Liver (tissue), 9 donors: ENCODE data around the gene PTPN14. TPM values are rescaled to one million over a fixed set of nuclear protein-coding genes. Genes with fewer than 3 reads are reported as not detected.

ENCODE experiments used
- DNase-seq: peaks from one replicate; pipeline ENCODE4 v3.0.0-alpha.2; 2017; ENCODE audit warnings: low spot score
- H3K27ac ChIP-seq, 2 donors: one replicate each; pipeline ENCODE4 v1.7.0; 2013; ENCODE audit warnings: inconsistent platforms in 2 of 2, low read length in 2 of 2, control low read depth in 1 of 2, low read depth in 1 of 2, mild to moderate bottlenecking in 1 of 2
- H3K27me3 ChIP-seq, 4 donors: one replicate each; pipeline versions ENCODE4 v1.6.1 to v1.7.0; 2013; ENCODE audit warnings: low read length in 3 of 4, inconsistent platforms in 1 of 4, mild to moderate bottlenecking in 1 of 4, moderate library complexity in 1 of 4; ENCODE audit not compliant: control insufficient read depth in 4 of 4, insufficient read depth in 4 of 4
- H3K36me3 ChIP-seq, 4 donors: one replicate each; pipeline versions ENCODE4 v1.6.1 to v1.7.0; 2013; ENCODE audit warnings: low read length in 3 of 4, mild to moderate bottlenecking in 3 of 4, low read depth in 1 of 4, moderate library complexity in 1 of 4; ENCODE audit not compliant: control insufficient read depth in 4 of 4, insufficient read depth in 3 of 4
- H3K4me1 ChIP-seq, 4 donors: one replicate each; pipeline versions ENCODE4 v1.6.1 to v1.7.0; 2013; ENCODE audit warnings: low read length in 3 of 4, mild to moderate bottlenecking in 3 of 4, moderate library complexity in 1 of 4; ENCODE audit not compliant: control insufficient read depth in 4 of 4, insufficient read depth in 4 of 4
- H3K4me3 ChIP-seq, 3 donors: one replicate each; pipeline versions ENCODE4 v1.6.1 to v1.7.0; 2013; ENCODE audit warnings: low read length in 3 of 3, control low read depth in 1 of 3, low read depth in 1 of 3, mild to moderate bottlenecking in 1 of 3
- H3K9ac ChIP-seq, 2 donors: one replicate each; pipeline ENCODE4 v1.7.0; 2013; ENCODE audit warnings: low read length in 2 of 2, mild to moderate bottlenecking in 2 of 2, moderate library complexity in 2 of 2, control low read depth in 1 of 2, low read depth in 1 of 2
- H3K9me3 ChIP-seq, 4 donors: one replicate each; pipeline versions ENCODE4 v1.6.1 to v1.7.0; 2013; ENCODE audit warnings: low read length in 3 of 4; ENCODE audit not compliant: control insufficient read depth in 4 of 4
- FOXA1 ChIP-seq: IDR thresholded peaks from 2 replicates; pipeline ENCODE4 v1.6.1; 2016; ENCODE audit warnings: antibody characterized with exemption
- FOXA2 ChIP-seq: IDR thresholded peaks from 2 replicates; pipeline ENCODE4 v1.6.1; 2016; ENCODE audit warnings: antibody characterized with exemption
- HNF4A ChIP-seq, 2 donors: conservative IDR thresholded peaks; 2 replicates each; pipeline ENCODE4 v1.6.1; 2016; ENCODE audit warnings: antibody characterized with exemption in 2 of 2, mild to moderate bottlenecking in 2 of 2
- MAX ChIP-seq: IDR thresholded peaks from 2 replicates; pipeline ENCODE4 v1.6.1; 2016; ENCODE audit warnings: antibody characterized with exemption
- SP1 ChIP-seq: IDR thresholded peaks from 2 replicates; pipeline ENCODE4 v1.6.1; 2018; ENCODE audit warnings: antibody characterized with exemption, mild to moderate bottlenecking
- WGBS: extraction: QIAGEN DNeasy Blood & Tissue Kit; methylation state at CpG from one replicate; pipeline ENCODE4 v1.1.7; 2013; 5-methylcytosine and 5-hydroxymethylcytosine counted together
- polyA plus RNA-seq, 2 donors: library from polyadenylated mRNA; stranded (reverse) in 1 of 2; unstranded in 1 of 2; fragments of 200-250 nt in 1 of 2; fragments of >200 nt in 1 of 2; fragmentation: Nextera tagmentation in 1 of 2; extraction: Ambion mirVana in 1 of 2; gene quantifications; one replicate each; pipeline versions ENCODE4 v1.2.1 to v1.2.3, GENCODE V29; 2013 to 2015
- total RNA-seq, 2 donors: library from RNA; depleted of rRNA; stranded (reverse); fragments of >200 nt; gene quantifications; one replicate each; pipeline ENCODE4 v1.2.3, GENCODE V29; 2014
- donor health status: healthy.
- donor health status: healthy.
- donor health status: healthy.
- donor health status: healthy.
- donor health status: healthy.

The PTPN14 gene
- total and polyA plus RNA-seq, 4 donors = 0.54 to 3.2 (median 1.5) TPM

GRCh38 chr1:214301526-214301925, 249.9 kb downstream of the PTPN14 start:
- H3K27ac ChIP-seq = no peak overlapping the region
- TF ChIP-seq MAX (no peak), FOXA1 (no peak), FOXA2 (no peak)
- no peak for DNase-seq

GRCh38 chr1:214300149-214300780, 251.1 kb downstream of the PTPN14 start:
- Histone ChIP-seq H3K27ac (no peak overlapping the region), H3K36me3 (no peaks in the 10 kb centered on the region), H3K27me3 (no peaks in the 10 kb centered on the region), H3K9me3 (no peaks in the 10 kb centered on the region), H3K9ac (no peak overlapping the region), H3K4me3 (no peak overlapping the region), H3K4me1 (no peaks in the 10 kb centered on the region)
- DNase-seq = no peak
- 97% methylated on average over 9 of the region's 9 CpGs for WGBS
- TF ChIP-seq FOXA1 (no peak), SP1 (no peak), HNF4A (conservative IDR thresholded peaks at IDR 0.05) (no peak)

More at GRCh38 chr1:214301526-214301925, 249.9 kb downstream of the PTPN14 start:
- Histone ChIP-seq H3K9ac (no peak overlapping the region), H3K4me1 (no peaks in the 10 kb centered on the region), H3K4me3 (no peak overlapping the region), H3K9me3 (no peaks in the 10 kb centered on the region), H3K27me3 (no peaks in the 10 kb centered on the region), H3K36me3 (no peaks in the 10 kb centered on the region)

Other genes starting within 250 kb of the PTPN14 start
- 10 to 100 TPM in 1 of 2 donors, under 1 TPM in 1; 0.08 to 47.3 TPM for gene CENPF, start 51.6 kb upstream of the PTPN14 start, total RNA-seq
- 1 to 10 TPM; 1.3 to 1.6 TPM for gene CENPF, start 51.6 kb upstream of the PTPN14 start, polyA plus RNA-seq